ENCODE measurements around the gene MYO18B.

DNA sequence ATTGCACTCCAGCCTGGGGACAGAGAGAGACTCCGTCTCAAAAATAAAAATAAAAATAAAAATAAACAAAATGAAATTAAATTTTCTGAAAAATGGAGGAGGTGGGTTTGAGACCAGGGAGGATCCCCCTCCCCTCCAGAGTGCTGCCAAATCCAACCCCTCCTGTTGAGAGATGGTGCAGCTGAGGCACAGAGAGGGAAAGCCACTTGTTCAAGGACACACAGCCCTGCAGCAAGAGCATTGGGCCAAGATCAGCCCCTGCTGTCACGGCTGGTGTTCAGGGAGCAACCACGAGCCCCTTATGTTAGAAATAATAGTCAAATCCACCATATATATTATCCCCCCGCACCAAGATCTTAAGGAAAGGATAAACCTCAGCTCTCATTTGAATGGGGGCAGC, 2.7 kb downstream of the MYO18B start:
- TF ChIP-seq, protein P1, sequence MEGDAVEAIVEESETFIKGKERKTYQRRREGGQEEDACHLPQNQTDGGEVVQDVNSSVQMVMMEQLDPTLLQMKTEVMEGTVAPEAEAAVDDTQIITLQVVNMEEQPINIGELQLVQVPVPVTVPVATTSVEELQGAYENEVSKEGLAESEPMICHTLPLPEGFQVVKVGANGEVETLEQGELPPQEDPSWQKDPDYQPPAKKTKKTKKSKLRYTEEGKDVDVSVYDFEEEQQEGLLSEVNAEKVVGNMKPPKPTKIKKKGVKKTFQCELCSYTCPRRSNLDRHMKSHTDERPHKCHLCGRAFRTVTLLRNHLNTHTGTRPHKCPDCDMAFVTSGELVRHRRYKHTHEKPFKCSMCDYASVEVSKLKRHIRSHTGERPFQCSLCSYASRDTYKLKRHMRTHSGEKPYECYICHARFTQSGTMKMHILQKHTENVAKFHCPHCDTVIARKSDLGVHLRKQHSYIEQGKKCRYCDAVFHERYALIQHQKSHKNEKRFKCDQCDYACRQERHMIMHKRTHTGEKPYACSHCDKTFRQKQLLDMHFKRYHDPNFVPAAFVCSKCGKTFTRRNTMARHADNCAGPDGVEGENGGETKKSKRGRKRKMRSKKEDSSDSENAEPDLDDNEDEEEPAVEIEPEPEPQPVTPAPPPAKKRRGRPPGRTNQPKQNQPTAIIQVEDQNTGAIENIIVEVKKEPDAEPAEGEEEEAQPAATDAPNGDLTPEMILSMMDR (IDR thresholded peaks at IDR 0.05; ENCODE audit: low read length) = no peak
- TF ChIP-seq EZH2 (optimal IDR thresholded peaks at IDR 0.05; ENCODE audit: low read depth, low read length) = no peak
